Testis (tissue), 5 donors: ENCODE measurements around the gene SUSD2. TPM values are rescaled to one million over a fixed set of nuclear protein-coding genes. Genes with fewer than 3 reads are reported as not detected.
"Not testable (repeated sequence)": the region's sequence is repeated elsewhere in the genome, so short reads cannot be mapped to it uniquely, and the experiment has no call there.

ENCODE experiments used
- DNase-seq: peaks from one replicate; pipeline ENCODE4 v3.0.0-alpha.2; 2019
- H3K27ac ChIP-seq, 2 donors: fragments of 200-600 bp; sonication (generic); one replicate each; pipeline ENCODE4 v1.5.1; 2019
- H3K27me3 ChIP-seq: fragments of 200-600 bp; sonication (generic); one replicate; pipeline ENCODE4 v1.5.1; 2019
- H3K36me3 ChIP-seq: fragments of 200-600 bp; sonication (generic); one replicate; pipeline ENCODE4 v1.5.1; 2017; ENCODE audit warnings: low read depth; ENCODE audit errors: missing control alignments
- H3K4me1 ChIP-seq: fragments of 200-600 bp; sonication (generic); one replicate; pipeline ENCODE4 v1.5.1; 2019
- H3K4me3 ChIP-seq, 2 donors: fragments of 200-600 bp; sonication (generic); one replicate each; pipeline ENCODE4 v1.5.1; 2017 to 2019
- H3K9me3 ChIP-seq: fragments of 200-600 bp; sonication (generic); one replicate; pipeline ENCODE4 v1.5.1; 2017
- POLR2A ChIP-seq: fragments of 450-650 bp; IDR thresholded peaks from one replicate; pipeline ENCODE4 v1.6.1; 2017; ENCODE audit warnings: antibody characterized with exemption, mild to moderate bottlenecking, moderate library complexity
- WGBS, 2 donors: methylation state at CpG; one replicate each; pipeline ENCODE4 v1.1.5; 2018; 5-methylcytosine and 5-hydroxymethylcytosine counted together
- intact Hi-C: fragments of 100-400 bp; cut with DNase I; formaldehyde crosslinking; loops from one replicate; pipeline ENCODE4 v1.15.1; 2023; ENCODE audit warnings: low total_unique reads
- long read RNA-seq, 2 donors: transcript quantifications; one replicate each; lab custom pipeline, GENCODE V29; 2026
- polyA plus RNA-seq: library from polyadenylated mRNA; stranded (reverse); fragments of 350-450 nt; fragmentation: Illumina TruSeq; extraction: RNeasy Lipid Tissue Mini Kit (QIAGEN cat#74804); gene quantifications from one replicate; pipeline ENCODE4 v1.2.3, GENCODE V29; 2014; ENCODE audit warnings: low read depth, low replicate concordance; ENCODE audit not compliant: insufficient read depth
- total RNA-seq, 2 donors: library from RNA; depleted of rRNA; stranded (reverse); fragments of >200 nt; gene quantifications; one replicate each; pipeline ENCODE4 v1.2.3, GENCODE V29; 2016
- TF ChIP-seq, protein P1 (sequence below), 3 experiments: fragments of 450-650 bp in 2 of 3; fragments of 200-600 bp in 1 of 3; sonication (generic) in 1 of 3; IDR thresholded peaks; one replicate each; pipeline ENCODE4 v1.5.1; 2016 to 2019; ENCODE audit warnings: antibody characterized with exemption in 3 of 3, mild to moderate bottlenecking in 2 of 3, moderate library complexity in 1 of 3

SUSD2 gene
- total RNA-seq: 10 to 100 TPM in 1 of 2 donors, 1 to 10 TPM in 1; 5.7 to 11.9 TPM
- polyA plus RNA-seq: 5.3 TPM
- long read RNA-seq, donor 1, partial matches to known transcripts: 0 of 1 reads
- long read RNA-seq, donor 1, other reads (novel, unspliced or antisense): 0 of 1 reads
- long read RNA-seq, donor 2, partial matches to known transcripts: 0 of 1 reads
- long read RNA-seq, donor 2, other reads (novel, unspliced or antisense): 0 of 1 reads

- 74 to 87% methylated on average over 4 to 30 of the region's 35 CpGs for WGBS, 2 donors
- no peaks in the 10 kb centered on the region for H3K9me3 ChIP-seq
- intact Hi-C loops: no loop called here
- no peaks in the 10 kb centered on the region for H3K27me3 ChIP-seq
- H3K4me1 ChIP-seq: no peaks in the 10 kb centered on the region
- H3K36me3 ChIP-seq: no peaks in the 10 kb centered on the region
- DNase-seq: no peak
- no peak for TF ChIP-seq POLR2A
- TF ChIP-seq, protein P1, sequence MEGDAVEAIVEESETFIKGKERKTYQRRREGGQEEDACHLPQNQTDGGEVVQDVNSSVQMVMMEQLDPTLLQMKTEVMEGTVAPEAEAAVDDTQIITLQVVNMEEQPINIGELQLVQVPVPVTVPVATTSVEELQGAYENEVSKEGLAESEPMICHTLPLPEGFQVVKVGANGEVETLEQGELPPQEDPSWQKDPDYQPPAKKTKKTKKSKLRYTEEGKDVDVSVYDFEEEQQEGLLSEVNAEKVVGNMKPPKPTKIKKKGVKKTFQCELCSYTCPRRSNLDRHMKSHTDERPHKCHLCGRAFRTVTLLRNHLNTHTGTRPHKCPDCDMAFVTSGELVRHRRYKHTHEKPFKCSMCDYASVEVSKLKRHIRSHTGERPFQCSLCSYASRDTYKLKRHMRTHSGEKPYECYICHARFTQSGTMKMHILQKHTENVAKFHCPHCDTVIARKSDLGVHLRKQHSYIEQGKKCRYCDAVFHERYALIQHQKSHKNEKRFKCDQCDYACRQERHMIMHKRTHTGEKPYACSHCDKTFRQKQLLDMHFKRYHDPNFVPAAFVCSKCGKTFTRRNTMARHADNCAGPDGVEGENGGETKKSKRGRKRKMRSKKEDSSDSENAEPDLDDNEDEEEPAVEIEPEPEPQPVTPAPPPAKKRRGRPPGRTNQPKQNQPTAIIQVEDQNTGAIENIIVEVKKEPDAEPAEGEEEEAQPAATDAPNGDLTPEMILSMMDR (IDR thresholded peaks at IDR 0.05): no peak
- no peak within 1 kb of the TSS for H3K27ac ChIP-seq
- H3K4me3 ChIP-seq: no peak within 1 kb of the TSS
These were observed at the start of gene SUSD2 for GRCh38 chr22:24181088-24181995. Gene SUSD2, plus strand, starts transcription at chr22:24181487. Its CDS starts 33 bp downstream, at chr22:24181520.

GRCh38 chr22:24133187-24133965, 47.9 kb upstream of the SUSD2 start:
- Histone ChIP-seq H3K27ac (no peak overlapping the region), H3K4me3 (no peak overlapping the region), H3K36me3 (no peaks in the 10 kb centered on the region), H3K9me3 (no peaks in the 10 kb centered on the region), H3K27me3 (no peaks in the 10 kb centered on the region), H3K4me1 (peaks cover 11% of the 10 kb centered on the region)
- WGBS, 2 donors: 82 to 83% methylated on average over 10 to 11 of the region's 11 CpGs
- no peak for TF ChIP-seq POLR2A
- TF ChIP-seq, protein P1 (IDR thresholded peaks at IDR 0.05): no peak
- intact Hi-C loops: no loop called here
- peak; percentile 22 for DNase-seq

DNA sequence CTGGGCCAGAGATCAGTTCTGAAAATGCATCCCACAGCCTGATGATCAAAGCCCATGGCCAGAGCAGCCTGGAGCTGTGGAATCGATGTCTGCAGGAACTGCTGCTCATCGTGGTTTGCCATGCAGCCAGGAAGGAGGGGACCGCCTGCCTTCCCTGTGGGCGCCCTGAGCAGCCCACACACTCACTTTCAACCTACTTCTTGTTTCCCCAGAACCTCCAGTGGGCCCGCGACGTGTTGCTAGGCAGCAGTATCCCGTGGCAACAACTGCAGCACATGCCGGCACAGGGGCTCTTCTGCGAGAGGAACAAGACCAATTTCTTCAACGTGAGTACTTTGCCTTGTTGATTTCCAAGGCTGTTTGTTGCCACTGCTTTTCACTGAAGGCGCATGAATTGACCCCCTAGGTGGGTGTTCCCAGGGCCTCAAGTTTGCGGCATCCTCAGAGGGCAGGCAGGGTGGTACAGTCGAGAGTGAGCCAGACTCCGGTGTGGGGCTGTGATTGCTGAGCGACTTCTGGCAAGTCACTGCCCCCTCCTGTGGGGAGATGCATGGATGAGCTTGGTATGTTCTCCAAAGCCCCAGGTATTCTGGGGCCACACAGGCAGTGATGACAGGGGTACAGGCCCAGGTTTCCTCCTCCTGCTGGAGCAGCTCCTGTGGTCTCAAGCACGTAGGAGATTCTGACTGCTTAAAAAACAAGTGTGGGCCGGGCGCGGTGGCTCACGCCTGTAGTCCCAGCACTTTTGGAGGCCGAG, 47.0 kb upstream of the SUSD2 start:
- H3K27ac ChIP-seq: no peak overlapping the region
- intact Hi-C loops: no loop called here
- DNase-seq: peak; percentile 63
- no peak overlapping the region for H3K4me3 ChIP-seq
- no peaks in the 10 kb centered on the region for H3K9me3 ChIP-seq
- no peaks in the 10 kb centered on the region for H3K27me3 ChIP-seq
- H3K4me1 ChIP-seq: peaks cover 11% of the 10 kb centered on the region
- no peaks in the 10 kb centered on the region for H3K36me3 ChIP-seq
- no peak for TF ChIP-seq POLR2A
- TF ChIP-seq, protein P1 (IDR thresholded peaks at IDR 0.05): no peak
- WGBS, 2 donors: 81 to 92% methylated on average over 14 to 22 of the region's 22 CpGs

DNA sequence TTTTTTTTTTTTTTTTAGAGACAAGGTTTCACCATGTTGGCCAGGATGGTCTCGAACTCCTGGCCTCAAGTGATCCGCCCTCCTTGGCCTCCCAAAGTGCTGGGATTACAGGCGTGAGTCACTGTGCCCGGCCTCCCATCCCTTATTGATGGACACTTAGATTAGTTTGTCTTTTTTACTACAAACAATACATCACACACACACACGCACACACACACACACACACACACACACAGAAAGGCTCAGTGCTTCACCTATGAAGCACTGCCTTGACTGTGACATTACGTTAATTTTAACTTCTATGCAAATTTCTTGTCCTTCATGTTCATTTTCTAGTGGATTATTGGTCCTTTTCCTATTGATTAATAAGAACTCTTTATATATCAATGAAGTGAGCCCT, 44.8 kb upstream of the SUSD2 start:
- DNase-seq, H3K4me3 ChIP-seq, intact Hi-C loops, H3K27ac ChIP-seq, H3K27me3 ChIP-seq, H3K9me3 ChIP-seq, H3K36me3 ChIP-seq: not testable (repeated sequence)
- 97 to 100% methylated on average over 6 of the region's 6 CpGs for WGBS, 2 donors
- peaks cover 18% of the 10 kb centered on the region for H3K4me1 ChIP-seq
